Lung (tissue), 12 donors: ENCODE measurements around the gene ANO9. TPM values are rescaled to one million over a fixed set of nuclear protein-coding genes. Genes with fewer than 3 reads are reported as not detected.
A peak's percentile ranks its signal among the peaks of the same experiment; 100 is the strongest.

Experiments used
- ATAC-seq: fragments of 200-7000 bp; cut with Tn5 transposase; one replicate; pipeline ENCODE4 v1.9.1; 2020; ENCODE audit warnings: moderate number of reproducible peaks; ENCODE audit not compliant: insufficient read depth, low FRiP score
- DNase-seq, 3 donors: peaks; one replicate each; pipeline ENCODE4 v3.0.0-alpha.2; 2013 to 2017
- H3K27ac ChIP-seq, 2 donors: one replicate each; pipeline ENCODE4 v1.5.1; 2013; ENCODE audit warnings: mild to moderate bottlenecking in 2 of 2, moderate library complexity in 2 of 2, control low read depth in 1 of 2, inconsistent platforms in 1 of 2, low read depth in 1 of 2, low read length in 1 of 2
- H3K27me3 ChIP-seq, 3 donors: one replicate each; pipeline ENCODE4 v1.5.1; 2013; ENCODE audit warnings: low read length in 2 of 3; ENCODE audit not compliant: control insufficient read depth in 3 of 3, insufficient read depth in 3 of 3
- H3K36me3 ChIP-seq, 4 donors: one replicate each; pipeline ENCODE4 v1.5.1; 2013; ENCODE audit warnings: low read length in 4 of 4, mild to moderate bottlenecking in 1 of 4, moderate library complexity in 1 of 4; ENCODE audit not compliant: control insufficient read depth in 4 of 4, insufficient read depth in 4 of 4
- H3K4me1 ChIP-seq, 5 donors: one replicate each; pipeline ENCODE4 v1.5.1; 2013; ENCODE audit warnings: low read length in 5 of 5, mild to moderate bottlenecking in 2 of 5, moderate library complexity in 1 of 5; ENCODE audit not compliant: control insufficient read depth in 5 of 5, insufficient read depth in 5 of 5
- H3K4me3 ChIP-seq: one replicate; pipeline ENCODE4 v1.5.1; 2013; ENCODE audit warnings: mild to moderate bottlenecking, control low read depth, moderate library complexity
- H3K9ac ChIP-seq, 2 donors: one replicate each; pipeline ENCODE4 v1.5.1; 2013; ENCODE audit warnings: low read length in 2 of 2, control low read depth in 1 of 2; ENCODE audit not compliant: insufficient read depth in 1 of 2
- H3K9me3 ChIP-seq, 4 donors: one replicate each; pipeline ENCODE4 v1.5.1; 2013; ENCODE audit warnings: low read length in 3 of 4, mild to moderate bottlenecking in 1 of 4, moderate library complexity in 1 of 4; ENCODE audit not compliant: control insufficient read depth in 4 of 4, insufficient read depth in 3 of 4
- WGBS, 2 donors: extraction: QIAGEN DNeasy Blood & Tissue Kit; methylation state at CpG; one replicate each; pipeline ENCODE4 v1.1.7; 2013; 5-methylcytosine and 5-hydroxymethylcytosine counted together
- polyA plus RNA-seq, 2 donors: library from polyadenylated mRNA; stranded (reverse); fragments of 200-250 nt; gene quantifications; one replicate each; pipeline ENCODE4 v1.2.1, GENCODE V29; 2013
- total RNA-seq, 2 donors: library from RNA; depleted of rRNA in 1 of 2; stranded (reverse); fragments of >200 nt in 1 of 2; gene quantifications; one replicate each; pipeline ENCODE4 v1.2.1, GENCODE V29; 2014 to 2021
- TF ChIP-seq, protein P1 (sequence below): IDR thresholded peaks from 2 replicates; pipeline ENCODE4 v1.5.1; 2012; ENCODE audit warnings: mild to moderate bottlenecking; ENCODE audit errors: control extremely low read depth, extremely low read depth
- donor health status: control.
- donor health status: control.
- donor health status: Bipolar disorder and iron deficiency.
- donor health status: healthy.
- donor health status: DM: yes; HTN: yes; CAD: no.

Gene ANO9
- total and polyA plus RNA-seq, 4 donors: 5.8 to 18.6 (median 13.2) TPM

GRCh38 chr11:418343-419247 lies 23.2 kb downstream of the ANO9 start:
- Histone ChIP-seq H3K27me3 (peaks cover 0 to 4% (median 4%) of the 10 kb centered on the region in 3 donors), H3K9ac (no peak overlapping the region), H3K4me3 (no peak overlapping the region), H3K9me3 (no peaks in the 10 kb centered on the region), H3K4me1 (peaks cover 0 to 19% (median 10%) of the 10 kb centered on the region in 5 donors), H3K27ac (no peak overlapping the region), H3K36me3 (no peaks in the 10 kb centered on the region)
- DNase-seq: no peak
- no peak for ATAC-seq
- 94% methylated on average over 30 of the region's 30 CpGs for WGBS, 2 donors
- TF ChIP-seq, protein P1, sequence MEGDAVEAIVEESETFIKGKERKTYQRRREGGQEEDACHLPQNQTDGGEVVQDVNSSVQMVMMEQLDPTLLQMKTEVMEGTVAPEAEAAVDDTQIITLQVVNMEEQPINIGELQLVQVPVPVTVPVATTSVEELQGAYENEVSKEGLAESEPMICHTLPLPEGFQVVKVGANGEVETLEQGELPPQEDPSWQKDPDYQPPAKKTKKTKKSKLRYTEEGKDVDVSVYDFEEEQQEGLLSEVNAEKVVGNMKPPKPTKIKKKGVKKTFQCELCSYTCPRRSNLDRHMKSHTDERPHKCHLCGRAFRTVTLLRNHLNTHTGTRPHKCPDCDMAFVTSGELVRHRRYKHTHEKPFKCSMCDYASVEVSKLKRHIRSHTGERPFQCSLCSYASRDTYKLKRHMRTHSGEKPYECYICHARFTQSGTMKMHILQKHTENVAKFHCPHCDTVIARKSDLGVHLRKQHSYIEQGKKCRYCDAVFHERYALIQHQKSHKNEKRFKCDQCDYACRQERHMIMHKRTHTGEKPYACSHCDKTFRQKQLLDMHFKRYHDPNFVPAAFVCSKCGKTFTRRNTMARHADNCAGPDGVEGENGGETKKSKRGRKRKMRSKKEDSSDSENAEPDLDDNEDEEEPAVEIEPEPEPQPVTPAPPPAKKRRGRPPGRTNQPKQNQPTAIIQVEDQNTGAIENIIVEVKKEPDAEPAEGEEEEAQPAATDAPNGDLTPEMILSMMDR: no peak

- H3K36me3 ChIP-seq: no peaks in the 10 kb centered on the region
- TF ChIP-seq, protein P1: no peak
- peaks cover 0 to 20% (median 10%) of the 10 kb centered on the region in 5 donors for H3K4me1 ChIP-seq
- H3K27ac ChIP-seq: no peak overlapping the region
- no peak for DNase-seq
- no peaks in the 10 kb centered on the region for H3K9me3 ChIP-seq
- no peak overlapping the region for H3K9ac ChIP-seq
- 66 to 72% methylated on average over 19 of the region's 19 CpGs for WGBS, 2 donors
- no peak for ATAC-seq
- H3K4me3 ChIP-seq: no peak overlapping the region
- H3K27me3 ChIP-seq: peaks cover 0 to 4% (median 4%) of the 10 kb centered on the region in 3 donors
Observed at GRCh38 chr11:417652-418342, 24.0 kb downstream of the ANO9 start.

DNA sequence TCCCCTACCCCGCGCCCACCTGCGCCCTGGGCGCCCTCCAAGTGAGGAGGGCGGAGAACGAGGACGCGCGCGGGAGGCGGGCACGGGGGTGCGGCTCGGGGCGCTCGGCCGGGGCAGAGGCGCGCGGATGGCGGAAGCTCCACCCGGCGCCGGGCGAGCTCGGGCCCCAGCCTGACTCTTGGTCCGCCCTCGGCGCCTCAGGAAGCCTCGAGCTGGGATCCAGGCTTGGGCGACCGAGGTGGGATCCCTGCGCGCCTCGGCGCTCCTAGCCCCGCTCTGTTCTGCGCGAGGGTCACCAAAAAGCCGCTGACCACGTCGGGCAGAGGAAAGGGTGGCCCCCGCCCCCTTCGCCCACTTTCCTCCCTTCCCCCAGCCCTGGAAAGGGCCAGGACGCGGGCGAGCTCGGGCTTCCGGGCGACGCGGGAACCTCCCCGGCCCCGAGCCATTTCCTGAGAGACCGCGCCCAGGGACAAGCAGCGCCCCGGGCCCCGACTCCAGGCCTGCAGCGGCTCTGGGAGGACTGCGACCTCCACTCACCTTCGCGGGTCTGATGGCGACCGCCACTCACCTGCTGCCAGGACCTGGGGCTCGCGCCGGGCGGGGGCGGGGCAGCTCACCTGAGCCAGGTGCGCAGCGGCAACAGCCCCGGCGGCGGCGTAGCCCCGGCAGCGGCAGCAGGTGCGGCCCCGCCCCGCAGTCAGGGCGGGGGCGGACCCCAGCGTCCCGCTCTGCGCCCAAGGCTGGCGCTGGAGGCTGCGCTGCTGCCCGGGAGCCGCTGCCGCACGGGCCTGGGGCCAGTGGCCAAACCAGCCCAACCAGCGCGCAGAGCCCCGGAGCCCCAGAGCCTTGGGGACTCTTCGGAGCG lies 24.8 kb downstream of the ANO9 start:
- H3K9me3 ChIP-seq: no peaks in the 10 kb centered on the region
- ATAC-seq (peak; percentile 79), DNase-seq (peak in 2 of 3 donors; percentile 39 to 55)
- 1 to 2% methylated on average over 68 to 97 of the region's 97 CpGs for WGBS, 2 donors
- H3K36me3 ChIP-seq: no peaks in the 10 kb centered on the region
- H3K4me1 ChIP-seq: peaks cover 0 to 22% (median 10%) of the 10 kb centered on the region in 5 donors
- H3K9ac ChIP-seq: no peak overlapping the region
- TF ChIP-seq, protein P1: no peak
- peak overlapping the region; percentile 69 to 89 for H3K27ac ChIP-seq
- H3K27me3 ChIP-seq: peaks cover 0 to 4% (median 4%) of the 10 kb centered on the region in 3 donors
- peak overlapping the region; percentile 74 for H3K4me3 ChIP-seq
